Measurements from ENCODE around the gene SLC24A3.

Gene SLC24A3

DNA sequence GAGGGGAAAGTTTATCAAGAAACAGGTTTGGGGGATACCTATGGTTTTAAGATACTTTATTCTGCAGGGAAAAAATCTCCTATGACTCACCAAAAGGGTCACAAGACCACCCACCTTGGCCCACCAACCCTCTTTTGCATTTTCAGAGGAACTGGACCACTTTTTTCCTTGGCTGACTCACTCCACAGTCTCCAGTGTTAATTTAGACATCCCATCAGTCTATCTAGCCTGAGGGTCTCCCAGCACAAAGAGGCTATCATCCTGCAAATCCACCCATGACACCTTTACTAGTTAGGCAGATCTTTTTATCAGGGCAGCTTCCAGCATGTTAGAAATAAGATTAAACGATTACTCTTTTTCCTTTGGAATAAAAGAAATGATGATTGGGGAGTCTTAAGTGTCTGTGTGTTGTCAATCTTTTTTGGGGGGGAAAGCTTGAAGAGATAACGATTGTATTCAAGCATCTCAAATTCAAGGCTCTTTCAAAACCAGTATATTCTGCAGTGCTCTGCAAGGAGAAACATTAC lies 407.5 kb downstream of the SLC24A3 start:
- H3K4me3 ChIP-seq (replicated peaks; ENCODE audit: low read depth, low read length), result no peak overlapping the region
- TF ChIP-seq CTCF (IDR thresholded peaks at IDR 0.05; ENCODE audit: low read length, missing control alignments), result no peak
- no peak for DNase-seq (ENCODE audit: low read depth)

GRCh38 chr20:19620446-19620845 lies 408.0 kb downstream of the SLC24A3 start:
- no peak for TF ChIP-seq CTCF (IDR thresholded peaks at IDR 0.05; ENCODE audit: low read length, missing control alignments)
- no peak overlapping the region for H3K4me3 ChIP-seq (replicated peaks; ENCODE audit: low read depth, low read length)
- no peak for DNase-seq (ENCODE audit: low read depth)

DNA sequence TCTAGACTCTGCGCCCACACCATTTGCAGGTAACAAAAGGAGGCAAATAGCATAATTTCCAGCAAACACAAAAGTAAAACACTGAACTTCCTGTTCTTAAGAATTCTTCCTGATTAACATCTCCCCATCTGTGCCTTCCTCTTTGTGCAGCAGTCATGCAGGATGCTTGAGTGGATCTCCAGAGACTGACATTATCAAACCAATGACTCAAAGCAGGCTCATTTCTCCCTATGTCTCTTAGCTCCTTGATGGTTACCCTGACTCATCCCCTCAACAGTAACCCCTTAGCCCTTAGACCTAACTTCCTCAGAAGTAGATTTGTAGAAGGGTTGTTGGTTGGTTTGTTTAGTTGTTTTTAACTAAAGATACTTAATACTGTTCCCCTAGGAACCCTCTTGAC lies 408.6 kb downstream of the SLC24A3 start:
- TF ChIP-seq CTCF (IDR thresholded peaks at IDR 0.05; ENCODE audit: low read length, missing control alignments), result no peak
- H3K4me3 ChIP-seq (replicated peaks; ENCODE audit: low read depth, low read length), result no peak overlapping the region
- no peak for DNase-seq (ENCODE audit: low read depth)

DNA sequence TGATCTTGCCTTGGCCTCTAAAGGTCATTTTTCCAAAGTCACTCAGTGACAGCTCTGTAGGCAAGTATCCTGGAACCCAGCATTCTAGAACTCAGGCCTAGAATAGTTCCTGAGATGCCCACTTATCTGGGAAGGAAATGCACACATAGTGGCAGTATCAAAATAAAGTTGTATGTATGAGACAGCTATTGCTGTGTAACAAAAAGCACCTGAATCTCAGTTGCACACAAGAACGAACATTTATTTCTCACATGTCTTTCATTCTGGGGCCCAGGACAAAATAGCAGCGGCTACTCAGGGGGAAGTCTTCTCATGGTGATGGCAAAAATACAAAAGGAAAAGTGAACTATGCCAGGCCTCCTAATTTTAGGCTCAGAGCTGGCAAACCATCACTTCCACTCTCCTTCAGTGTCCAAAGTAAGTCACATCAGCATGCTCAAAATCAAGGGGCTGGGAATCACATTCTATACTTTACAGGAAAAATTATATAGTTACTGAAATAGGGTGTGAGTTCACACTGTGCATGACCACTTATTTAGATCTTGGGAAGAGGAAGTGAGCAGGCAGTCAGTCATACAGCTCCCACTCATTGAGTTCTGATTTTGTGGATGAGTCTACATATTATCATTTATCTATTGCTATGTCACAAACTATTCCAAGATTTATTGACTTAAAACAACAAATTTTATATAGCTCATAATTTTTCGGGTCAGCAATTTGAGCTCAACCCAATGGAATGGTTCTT lies 412.0 kb downstream of the SLC24A3 start:
- no peak for TF ChIP-seq CTCF (IDR thresholded peaks at IDR 0.05; ENCODE audit: low read length, missing control alignments)
- no peak overlapping the region for H3K4me3 ChIP-seq (replicated peaks; ENCODE audit: low read depth, low read length)
- no peak for DNase-seq (ENCODE audit: low read depth)

DNA sequence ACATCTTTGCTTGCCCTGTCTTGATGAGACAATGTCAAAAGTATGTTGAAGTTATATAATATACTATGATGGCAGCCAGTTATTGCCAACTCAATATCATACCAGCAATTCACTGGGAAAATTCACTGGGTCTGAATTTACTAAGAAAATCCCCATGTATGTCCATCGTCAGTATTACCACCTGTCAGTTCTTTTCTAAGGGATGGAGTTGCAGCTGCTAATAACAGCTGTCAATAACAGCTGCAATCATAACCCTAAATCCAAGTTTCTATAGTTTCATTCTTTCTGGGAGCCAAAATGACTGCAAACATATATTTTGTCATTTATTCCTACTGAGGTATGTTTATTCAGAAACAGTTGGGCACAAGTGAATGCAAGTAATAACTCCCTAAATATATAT lies 413.0 kb downstream of the SLC24A3 start:
- H3K4me3 ChIP-seq (replicated peaks; ENCODE audit: low read depth, low read length), result no peak overlapping the region
- DNase-seq (ENCODE audit: low read depth), result no peak
- no peak for TF ChIP-seq CTCF (IDR thresholded peaks at IDR 0.05; ENCODE audit: low read length, missing control alignments)

DNA sequence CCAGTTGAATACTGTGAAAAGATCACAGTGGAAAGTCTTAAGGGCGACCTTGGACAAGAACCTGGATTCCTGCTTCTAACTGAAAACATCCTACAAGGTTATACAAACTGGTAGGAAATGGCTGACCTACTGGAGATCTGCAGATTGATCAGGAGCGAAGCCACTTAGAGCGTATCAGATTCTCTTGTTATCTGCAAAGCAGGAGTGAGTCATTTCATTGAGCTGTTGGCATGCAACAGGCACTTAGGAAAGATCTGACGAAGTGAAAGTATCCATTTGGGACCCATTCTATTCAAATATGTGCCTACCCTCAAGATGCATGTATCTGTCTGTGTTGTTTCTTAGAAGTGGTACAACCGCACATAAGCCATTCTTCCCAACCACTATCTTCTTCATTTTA lies 414.5 kb downstream of the SLC24A3 start:
- peak; percentile 5 for DNase-seq (ENCODE audit: low read depth)
- H3K4me3 ChIP-seq (replicated peaks; ENCODE audit: low read depth, low read length), result no peak overlapping the region
- TF ChIP-seq CTCF (IDR thresholded peaks at IDR 0.05; ENCODE audit: low read length, missing control alignments), result no peak

Data from fibroblast of pulmonary artery (primary cell).